ENCODE results near the gene ETFA.

ETFA gene

GRCh38 chr15:76208786-76209424, 102.4 kb downstream of the ETFA start:
- no peak for DNase-seq (ENCODE audit: low read depth)
- H3K4me3 ChIP-seq (ENCODE audit: low read depth, low read length): no peak overlapping the region
- no peak for TF ChIP-seq CTCF (IDR thresholded peaks at IDR 0.05; ENCODE audit: low read depth, low read length, missing control alignments)

DNA sequence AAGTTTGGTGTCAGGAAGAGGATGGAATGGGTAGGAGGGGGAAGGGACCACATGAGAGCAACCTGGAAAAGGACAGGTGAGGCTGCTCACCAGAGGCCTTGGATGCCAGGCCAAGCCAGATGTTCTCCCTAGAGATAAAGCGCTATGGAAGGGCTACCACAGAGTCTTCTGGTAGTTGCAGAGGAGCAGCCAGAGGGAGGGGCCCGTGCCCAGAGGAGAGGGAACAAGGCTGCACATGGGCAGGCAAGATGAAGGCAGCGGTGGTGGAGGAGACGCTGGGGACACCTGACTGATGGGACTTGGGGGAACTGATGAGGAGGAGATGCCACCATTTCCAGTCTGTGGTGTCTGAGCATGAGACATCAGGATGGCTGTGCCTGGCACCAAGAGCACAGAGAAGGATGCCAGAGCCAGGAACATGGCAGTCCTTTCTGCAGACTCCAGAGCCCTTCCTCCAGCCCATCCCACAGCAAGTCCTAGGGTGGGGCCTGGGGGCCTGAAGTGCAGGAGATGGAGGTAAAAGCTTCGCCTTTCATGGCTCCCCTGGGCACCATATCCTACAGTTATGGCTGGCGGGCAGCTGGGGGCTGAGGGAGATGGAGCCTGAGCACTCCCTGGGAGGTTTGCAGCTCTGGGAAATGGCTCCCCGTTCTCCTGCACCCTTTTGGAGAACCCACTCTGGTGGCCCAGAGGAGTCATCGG, 103.0 kb downstream of the ETFA start:
- H3K4me3 ChIP-seq (ENCODE audit: low read depth, low read length): no peak overlapping the region
- no peak for DNase-seq (ENCODE audit: low read depth)
- TF ChIP-seq CTCF (IDR thresholded peaks at IDR 0.05; ENCODE audit: low read depth, low read length, missing control alignments): no peak

- no peak for TF ChIP-seq CTCF (IDR thresholded peaks at IDR 0.05; ENCODE audit: low read depth, low read length, missing control alignments)
- H3K4me3 ChIP-seq (ENCODE audit: low read depth, low read length): no peak overlapping the region
- DNase-seq (ENCODE audit: low read depth): no peak
Observed at GRCh38 chr15:76206325-76206976, 104.8 kb downstream of the ETFA start.

DNA sequence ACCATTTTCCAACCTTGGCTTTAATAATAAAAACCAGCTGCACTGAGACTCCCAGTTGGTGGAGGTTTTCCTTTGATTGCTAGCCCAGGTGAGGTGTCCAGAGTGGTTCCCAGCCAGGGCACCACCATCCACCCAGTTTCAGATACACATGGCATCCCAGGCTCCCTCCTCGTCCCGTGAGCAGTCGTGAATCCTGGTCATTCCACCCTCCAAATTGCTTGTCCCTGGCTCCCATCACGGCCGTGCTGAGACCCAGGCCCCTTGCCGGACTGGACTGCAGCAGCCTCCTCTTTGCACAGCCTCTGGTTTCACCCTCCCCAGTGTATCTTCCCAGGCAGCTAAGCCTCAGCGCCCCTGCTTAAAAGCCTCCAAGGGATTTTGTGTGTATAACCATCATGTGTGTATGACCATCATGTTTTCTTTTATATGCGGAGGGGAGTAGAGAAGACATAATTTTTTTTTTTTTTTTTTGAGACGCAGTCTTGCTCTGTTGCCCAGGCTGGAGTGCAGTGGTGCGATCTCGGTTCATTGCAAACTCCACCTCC, 106.3 kb downstream of the ETFA start:
- no peak overlapping the region for H3K4me3 ChIP-seq (ENCODE audit: low read depth, low read length)
- DNase-seq (ENCODE audit: low read depth): no peak
- TF ChIP-seq CTCF (IDR thresholded peaks at IDR 0.05; ENCODE audit: low read depth, low read length, missing control alignments): no peak

DNA sequence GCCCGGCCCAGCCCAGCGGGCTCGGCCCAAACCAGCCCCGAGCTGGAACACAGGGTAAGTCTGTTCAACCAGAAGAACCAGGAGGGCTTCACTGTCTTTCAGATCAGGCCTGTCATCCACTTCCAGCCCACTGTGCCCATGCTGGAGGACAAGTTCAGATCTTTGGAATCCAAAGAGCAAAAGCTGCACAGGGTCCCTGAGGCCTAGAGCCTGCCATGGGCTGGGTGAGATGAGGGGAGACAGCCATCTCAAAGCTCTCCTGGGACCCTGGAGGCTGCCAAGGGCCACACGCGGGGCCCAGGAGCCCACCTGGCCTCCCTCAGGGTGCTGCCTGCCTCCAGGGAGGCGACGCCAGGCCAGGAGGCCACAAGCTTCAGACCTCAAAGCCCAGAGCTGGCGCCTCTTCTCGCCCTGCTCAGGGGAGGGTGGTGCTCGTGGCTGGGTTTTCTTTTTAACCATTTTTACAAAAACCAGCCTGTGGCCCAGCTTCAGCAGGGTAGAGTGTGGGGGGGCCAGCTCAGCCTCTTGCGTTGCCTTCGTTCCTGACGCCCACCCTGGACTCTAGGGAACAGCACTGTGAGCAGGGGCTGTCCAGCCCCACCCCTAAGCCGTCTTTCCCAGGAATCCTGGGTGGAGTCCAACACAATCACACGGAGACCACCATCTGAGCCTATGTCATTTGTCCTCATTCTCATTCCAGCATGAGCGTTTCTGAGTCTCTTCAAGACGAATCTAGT, 107.0 kb downstream of the ETFA start:
- TF ChIP-seq CTCF (IDR thresholded peaks at IDR 0.05; ENCODE audit: low read depth, low read length, missing control alignments): no peak
- no peak for DNase-seq (ENCODE audit: low read depth)
- H3K4me3 ChIP-seq (ENCODE audit: low read depth, low read length): no peak overlapping the region

DNA sequence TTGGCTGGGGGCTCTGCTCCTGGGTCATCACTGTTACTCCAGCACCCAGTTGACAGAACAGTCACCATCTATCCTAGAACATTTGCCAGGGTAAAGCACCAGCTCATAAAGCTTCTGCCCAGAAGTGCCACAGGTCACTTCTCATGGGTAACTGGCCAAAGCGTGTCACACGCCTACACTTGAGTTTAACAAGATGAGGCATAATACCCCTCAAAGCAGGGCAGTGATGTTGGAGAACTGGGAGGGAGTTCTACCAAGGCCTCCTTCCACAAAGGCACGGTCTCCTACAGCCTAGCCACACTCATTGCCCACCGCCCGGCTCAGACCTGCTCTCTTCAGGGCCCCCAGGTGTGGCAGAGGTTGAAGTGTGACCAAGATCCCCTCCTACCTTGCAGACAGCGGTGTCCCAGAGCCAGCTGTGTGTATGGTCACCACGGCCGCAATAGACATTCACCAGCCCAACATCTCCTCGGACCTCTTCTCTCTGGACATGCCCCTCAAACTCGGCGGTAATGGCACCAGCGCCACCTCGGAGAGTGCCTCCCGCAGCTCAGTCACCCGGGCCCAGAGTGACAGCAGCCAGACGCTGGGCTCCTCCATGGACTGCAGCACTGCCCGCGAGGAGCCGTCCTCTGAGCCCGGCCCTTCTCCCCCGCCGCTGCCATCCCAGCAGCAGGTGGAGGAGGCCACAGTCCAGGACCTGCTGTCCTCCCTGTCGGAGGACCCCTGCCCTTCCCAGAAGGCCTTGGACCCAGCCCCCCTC, 107.7 kb downstream of the ETFA start:
- no peak for TF ChIP-seq CTCF (IDR thresholded peaks at IDR 0.05; ENCODE audit: low read depth, low read length, missing control alignments)
- DNase-seq (ENCODE audit: low read depth): no peak
- H3K4me3 ChIP-seq (ENCODE audit: low read depth, low read length): no peak overlapping the region

Data from GM12864 (cell line).